ENCODE results near the gene RNASET2.
"Not testable (repeated sequence)": the region's sequence is repeated elsewhere in the genome, so short reads cannot be mapped to it uniquely, and the experiment has no call there.

The RNASET2 gene

DNA sequence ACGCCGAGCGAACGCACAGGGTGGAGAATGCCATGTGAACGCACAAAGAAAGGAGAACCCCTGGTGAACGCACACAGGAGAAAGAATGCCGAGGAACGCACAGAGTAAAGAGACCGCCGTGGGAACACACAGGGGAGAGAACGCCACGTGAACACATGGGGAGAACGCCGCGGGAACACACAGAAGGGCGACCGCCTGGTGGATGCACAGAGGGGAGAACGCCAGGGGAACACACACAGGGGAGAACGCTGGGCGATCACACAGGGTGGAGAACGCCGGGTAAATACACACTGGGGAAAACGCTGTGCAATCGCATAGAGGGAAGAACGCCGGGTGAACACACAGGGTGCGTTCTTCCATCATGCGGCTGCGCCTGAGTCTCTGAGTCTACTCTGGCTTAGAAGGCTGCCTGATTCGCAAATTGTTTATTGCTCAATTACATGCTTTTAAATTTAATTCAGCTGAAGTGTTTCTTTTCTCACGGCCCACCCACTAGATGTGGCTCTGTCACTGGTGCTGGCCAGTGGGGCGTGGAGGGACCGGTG, 54.1 kb downstream of the RNASET2 start:
- no peak for DNase-seq (ENCODE audit: low read depth)

DNA sequence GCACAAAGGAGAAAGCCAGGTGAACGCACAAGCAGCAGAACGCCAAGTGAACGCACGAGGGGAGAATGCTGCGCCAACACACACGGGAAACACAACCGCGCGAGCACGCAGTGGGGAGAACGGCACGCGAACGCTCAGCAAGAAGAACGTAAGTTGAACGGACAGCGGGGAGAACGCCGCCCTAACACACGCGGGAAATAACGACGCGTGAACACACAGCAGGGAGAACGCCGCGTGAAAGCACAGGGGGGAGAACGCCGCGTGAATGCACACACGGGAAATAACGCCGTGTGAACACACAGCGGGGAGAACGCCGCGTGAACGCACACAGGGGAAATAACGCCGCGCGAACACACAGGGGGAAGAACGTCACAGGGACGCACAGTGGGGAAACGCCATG, 54.7 kb downstream of the RNASET2 start:
- no peak for DNase-seq (ENCODE audit: low read depth)

GRCh38 chr6:166900956-166901607, 55.3 kb downstream of the RNASET2 start:
- no peak for DNase-seq (ENCODE audit: low read depth)

DNA sequence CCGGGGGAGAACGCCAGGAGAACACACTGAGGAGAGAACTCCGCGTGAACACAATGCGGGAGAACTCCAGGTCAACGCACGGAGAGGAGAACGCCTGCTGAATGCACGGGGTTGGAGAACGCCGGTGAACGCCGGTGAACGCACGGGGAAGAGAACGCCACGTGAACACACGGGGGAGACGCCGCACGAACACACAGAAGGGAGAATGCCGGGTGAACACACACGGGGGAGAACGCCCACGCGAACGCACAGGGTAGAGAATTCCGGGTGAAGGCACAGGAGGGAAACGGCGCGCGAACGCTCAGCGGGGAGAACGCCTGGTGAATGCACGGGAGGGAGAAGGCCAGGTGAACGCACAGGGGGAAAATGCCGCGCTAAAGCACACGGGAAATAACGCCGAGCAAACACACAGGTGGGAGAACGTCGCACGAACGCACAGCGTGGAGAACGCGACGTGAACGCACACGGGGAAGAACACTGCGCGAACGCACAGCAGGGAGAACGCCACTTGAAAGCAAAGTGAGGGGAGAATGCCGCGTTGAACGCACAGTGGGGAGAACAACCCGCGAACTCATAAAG, 56.1 kb downstream of the RNASET2 start:
- DNase-seq (ENCODE audit: low read depth) = no peak

GRCh38 chr6:166898910-166899309, 57.4 kb downstream of the RNASET2 start:
- DNase-seq (ENCODE audit: low read depth) = no peak

- DNase-seq (ENCODE audit: low read depth) = not testable (repeated sequence)
Measured at GRCh38 chr6:166894614-166895013, 61.7 kb downstream of the RNASET2 start.

DNA sequence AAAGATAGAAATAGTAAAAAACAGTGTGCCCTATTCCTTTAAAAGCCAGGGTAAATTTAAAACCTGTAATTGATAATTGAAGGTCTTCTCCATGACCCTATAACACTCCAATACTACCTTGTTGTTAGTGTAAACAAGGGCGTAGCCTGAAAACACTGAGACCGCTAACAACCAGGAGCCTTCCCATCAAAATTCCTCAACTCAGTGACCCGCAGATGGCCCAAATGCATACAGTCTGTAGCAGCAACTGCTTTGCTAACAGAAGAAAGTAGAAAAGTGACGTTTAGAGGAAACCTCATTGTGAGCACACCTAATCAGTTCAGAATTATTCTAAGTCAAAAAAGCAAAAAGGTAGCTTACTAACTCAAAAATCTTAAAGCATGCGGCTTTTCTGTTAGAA, 63.9 kb downstream of the RNASET2 start:
- not testable (repeated sequence) for DNase-seq (ENCODE audit: low read depth)

DNA sequence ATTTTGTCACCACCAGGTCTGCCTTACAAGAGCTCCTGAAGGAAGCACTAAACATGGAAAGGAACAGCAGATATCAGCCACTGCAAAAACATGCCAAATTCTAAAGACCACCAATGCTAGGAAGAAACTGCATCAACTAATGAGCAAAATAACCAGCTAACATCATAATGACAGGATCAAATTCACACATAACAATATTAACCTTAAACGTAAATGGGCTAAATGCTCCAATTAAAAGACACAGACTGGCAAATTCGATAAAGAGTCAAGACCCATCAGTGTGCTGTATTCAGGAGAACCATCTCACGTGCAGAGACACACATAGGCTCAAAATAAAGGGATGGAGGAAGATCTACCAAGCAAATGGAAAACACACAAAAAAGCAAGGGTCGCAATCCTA, 69.6 kb downstream of the RNASET2 start:
- not testable (repeated sequence) for DNase-seq (ENCODE audit: low read depth)

GRCh38 chr6:166884958-166885357, 71.4 kb downstream of the RNASET2 start:
- DNase-seq (ENCODE audit: low read depth) = not testable (repeated sequence)

DNA sequence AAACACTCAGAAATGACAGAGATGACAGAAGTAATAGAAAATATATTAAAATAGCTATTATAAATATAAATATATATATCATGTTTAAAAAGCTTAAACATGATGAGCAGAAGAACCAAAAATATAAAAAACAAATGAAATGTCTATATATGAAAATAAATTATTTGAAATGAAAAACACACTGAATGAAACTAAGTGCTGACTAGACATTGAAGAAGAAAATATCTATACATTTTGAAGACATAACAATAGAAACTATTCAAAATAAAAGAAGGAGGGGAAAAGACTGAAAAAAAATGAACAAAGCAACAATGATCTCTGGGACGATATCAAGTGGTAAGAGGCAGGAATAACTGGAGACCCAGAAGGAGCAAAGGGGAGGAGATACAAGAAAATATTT, 76.8 kb downstream of the RNASET2 start:
- DNase-seq (ENCODE audit: low read depth) = no peak
